ENCODE measurements around the gene THTPA.

Gene THTPA

DNA sequence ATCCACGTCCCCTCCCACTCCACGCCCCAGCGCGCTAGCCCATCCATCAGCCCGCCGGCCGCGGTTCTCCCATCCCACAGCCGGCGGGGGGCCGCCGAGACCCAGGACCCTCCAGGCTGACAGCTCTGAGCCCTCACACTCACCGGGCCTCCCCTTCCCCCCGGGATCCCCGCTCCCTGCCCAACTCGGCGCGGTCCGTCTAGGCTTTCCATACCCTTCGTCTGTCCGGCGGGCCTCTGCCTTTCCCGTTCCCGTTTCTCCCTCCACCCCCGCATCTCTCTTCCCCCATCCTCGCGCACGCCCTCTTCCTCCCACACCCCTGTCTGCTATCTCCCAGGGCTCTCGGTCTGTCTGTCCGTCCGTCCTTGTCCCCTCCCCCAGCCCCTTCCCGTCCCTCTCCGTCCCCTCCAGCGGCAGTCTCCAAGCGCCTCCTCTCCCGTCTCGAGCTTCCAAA lies 5.2 kb upstream of the THTPA start:
- DNase-seq = peak in 19 of 51 donors; percentile 36 to 66 (median 50)

DNA sequence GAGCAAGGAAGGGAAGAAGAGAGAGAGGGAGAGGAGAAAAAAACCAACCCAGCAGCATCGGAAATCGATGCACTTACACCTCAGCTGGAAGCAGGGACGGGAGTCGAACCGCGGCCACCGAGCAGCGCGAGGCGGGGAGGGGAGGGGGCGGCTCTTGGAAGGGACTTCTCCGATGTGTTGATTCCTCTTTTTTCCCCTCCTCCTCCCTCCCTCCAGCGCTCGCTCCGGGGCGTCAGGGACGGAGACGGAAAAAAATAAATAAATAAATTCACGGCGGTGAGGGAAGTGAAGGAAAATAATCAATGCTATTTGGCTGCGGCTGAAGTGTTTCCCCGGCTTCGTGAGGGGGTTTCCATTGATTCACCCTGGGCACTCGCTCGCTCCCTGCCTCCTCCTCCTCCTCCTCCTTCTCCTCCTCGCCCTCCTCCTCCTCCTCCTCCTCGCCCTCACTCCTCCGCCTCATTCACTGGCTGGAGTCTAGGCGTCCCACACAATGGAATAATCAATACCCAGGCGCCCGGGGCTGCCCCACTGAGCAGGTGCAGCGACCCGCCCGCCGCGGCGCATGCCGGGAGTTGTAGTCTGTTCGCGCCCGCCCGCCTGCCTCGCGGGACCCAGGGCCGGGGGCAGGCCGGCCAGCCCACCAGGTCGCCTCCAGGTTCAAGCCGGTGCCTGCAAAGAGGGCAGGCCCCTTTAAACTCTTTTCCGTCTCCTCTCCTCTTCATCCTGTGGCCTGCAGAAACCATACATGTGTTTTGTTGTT lies 4.6 kb upstream of the THTPA start, which contains the start of gene ZFHX2:
ZFHX2 (minus strand) TSS at position 500 of the 763 bp plus-strand sequence. CDS start 16,440 bp downstream, outside the sequence.
- DNase-seq = peak; percentile 44 to 92 (median 81)

DNA sequence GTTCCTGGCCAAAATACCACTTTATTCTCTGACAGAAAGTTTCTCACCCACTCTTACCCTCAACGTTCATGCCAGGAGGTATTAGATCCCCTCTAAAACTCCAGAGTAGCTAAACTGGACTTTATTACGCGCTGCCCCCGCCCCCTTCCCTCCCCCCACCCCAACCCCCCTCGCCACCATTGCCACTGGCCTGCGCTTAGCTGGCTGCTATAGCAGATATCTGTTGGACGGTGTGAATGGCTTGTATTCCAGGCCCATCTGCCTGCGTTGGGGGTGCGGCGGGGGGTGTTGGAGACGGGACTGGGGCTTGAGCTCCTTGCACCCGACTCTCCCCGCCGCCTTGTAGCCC lies 564 bp upstream of the THTPA start:
- DNase-seq = no peak

DNA sequence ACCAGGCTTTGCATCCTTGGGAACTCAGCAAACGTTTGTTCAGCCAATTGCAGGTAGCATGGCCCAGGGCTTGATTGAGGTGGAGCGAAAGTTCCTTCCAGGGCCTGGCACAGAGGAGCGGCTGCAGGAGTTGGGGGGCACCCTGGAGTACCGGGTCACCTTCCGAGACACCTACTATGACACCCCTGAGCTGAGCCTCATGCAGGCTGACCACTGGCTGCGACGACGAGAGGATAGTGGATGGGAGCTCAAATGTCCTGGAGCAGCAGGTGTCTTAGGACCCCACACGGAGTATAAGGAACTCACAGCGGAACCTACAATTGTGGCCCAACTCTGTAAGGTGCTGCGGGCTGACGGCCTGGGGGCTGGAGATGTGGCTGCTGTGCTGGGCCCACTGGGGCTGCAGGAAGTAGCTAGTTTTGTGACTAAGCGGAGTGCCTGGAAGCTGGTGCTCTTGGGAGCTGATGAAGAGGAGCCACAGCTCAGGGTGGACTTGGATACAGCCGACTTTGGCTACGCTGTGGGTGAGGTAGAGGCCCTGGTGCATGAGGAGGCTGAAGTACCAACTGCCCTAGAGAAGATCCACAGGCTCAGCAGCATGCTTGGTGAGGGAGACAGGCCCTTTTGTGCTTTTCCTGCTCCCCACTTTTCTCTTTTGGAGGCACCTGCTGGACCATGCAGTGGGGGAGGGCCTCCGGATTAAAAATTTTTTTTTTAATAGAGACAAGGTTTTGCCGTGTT lies 799 bp downstream of the THTPA start:
- no peak for DNase-seq

DNA sequence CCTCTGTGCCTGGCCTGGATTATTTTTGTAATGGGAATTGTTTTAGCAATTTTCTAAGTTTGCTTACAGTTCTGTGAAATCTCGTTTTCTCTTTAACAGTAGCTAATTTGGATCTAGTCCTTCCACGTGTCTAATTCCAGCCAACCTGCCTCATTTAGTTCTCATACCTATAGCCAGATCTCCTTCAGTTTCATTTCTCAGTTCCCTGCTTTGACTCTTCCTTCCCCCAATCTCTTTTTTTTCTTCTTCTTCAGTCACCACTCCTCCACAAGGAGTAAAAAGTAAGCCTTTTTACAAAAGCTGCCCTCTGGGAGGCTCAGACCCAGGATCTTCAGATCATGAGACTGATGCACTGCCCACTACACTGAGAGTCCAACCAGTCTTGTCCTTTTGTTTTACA lies 1.4 kb downstream of the THTPA start:
- DNase-seq = no peak

DNA sequence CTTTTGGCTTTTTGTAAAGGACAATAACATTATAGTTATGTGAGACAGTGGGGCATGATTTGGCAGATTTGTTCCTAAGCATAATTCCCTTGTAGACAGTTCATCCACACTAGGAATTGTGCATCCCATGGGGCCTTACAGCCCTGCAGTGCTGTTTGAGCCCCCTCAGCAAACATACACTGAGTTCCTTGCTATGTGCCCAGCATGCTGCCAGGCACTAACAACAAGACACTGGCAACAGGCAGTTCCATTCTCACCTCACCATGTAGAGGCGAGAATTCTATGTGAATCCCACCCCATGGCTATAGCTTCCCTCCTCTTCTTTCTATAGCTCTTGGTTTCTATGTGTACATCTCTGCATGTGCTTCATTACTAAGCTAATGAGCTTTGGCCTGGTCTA lies 1.9 kb downstream of the THTPA start:
- DNase-seq = no peak

DNA sequence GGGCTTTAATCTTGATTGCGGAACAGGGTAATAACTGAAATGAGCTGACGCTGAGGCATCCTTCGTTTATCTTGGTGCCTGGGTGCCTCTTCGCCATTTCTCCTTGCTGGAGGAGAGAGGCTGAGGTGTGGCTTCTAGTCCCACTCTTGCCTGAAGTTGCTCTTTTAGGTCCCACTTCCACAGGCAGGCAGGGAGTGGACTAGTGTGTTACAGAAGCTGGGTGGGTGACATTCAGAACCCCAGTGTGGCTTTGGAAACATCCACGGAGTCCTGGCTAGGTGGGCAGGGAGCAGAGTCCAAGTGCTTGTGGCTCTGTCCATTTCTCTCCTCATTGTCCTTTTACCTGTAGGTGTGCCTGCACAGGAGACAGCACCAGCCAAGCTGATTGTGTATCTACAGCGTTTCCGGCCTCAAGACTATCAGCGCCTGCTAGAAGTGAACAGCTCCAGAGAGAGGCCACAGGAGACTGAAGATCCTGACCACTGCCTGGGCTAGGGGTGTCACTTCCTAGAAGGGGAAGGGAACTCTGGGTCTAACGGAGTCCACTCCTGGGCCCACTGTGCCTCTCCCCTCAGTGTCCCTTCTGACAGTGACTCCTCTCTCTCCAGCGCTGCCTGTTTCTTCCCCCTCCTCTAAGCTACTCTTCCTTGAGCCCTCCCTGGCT lies 2.4 kb downstream of the THTPA start:
- no peak for DNase-seq

DNA sequence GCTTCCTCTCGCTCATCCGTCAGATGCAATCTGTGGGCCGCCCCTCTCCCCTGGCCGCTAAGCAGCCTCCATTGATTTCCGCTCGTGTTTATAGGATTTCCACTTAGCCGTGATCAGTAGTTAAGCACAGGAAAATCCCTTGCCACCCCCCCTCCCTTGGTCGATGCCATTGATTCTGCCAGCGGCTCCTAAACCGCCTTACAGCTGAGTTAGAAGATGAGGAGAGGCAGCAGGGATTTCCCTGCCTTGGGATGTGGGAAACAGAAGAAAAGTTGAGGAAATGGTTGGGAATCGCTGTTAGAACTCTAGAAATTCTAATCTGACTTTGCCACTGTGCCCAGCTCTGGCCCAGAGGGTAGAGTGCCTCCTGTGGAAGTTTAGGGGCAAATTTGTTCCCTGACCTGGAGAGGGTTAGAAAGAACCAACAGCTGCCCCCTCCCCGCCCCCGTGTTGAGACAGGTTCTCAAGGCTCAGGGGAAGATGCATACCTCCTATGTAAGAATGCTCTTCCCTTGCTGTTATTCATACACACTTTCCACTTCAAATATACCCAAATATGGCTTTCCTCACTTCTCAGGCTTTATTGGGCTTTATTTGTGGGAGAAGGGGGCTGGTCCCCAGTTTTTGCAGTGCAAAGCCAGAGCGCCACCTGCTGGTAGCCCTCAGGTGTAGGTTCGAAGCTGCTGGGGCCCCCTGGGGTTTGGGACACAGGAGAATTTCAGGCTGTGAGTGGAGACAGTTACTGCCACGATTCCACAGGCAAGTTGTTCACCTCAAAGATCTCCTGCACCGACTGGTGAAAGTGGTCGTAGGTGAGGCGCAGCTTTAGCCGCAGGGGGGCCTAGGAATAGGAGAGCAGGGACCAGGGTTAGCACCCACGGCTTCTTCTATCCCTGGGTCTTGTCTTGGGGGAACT lies 3.2 kb downstream of the THTPA start:
- DNase-seq = peak in 28 of 51 donors; percentile 6 to 69 (median 32)

DNA sequence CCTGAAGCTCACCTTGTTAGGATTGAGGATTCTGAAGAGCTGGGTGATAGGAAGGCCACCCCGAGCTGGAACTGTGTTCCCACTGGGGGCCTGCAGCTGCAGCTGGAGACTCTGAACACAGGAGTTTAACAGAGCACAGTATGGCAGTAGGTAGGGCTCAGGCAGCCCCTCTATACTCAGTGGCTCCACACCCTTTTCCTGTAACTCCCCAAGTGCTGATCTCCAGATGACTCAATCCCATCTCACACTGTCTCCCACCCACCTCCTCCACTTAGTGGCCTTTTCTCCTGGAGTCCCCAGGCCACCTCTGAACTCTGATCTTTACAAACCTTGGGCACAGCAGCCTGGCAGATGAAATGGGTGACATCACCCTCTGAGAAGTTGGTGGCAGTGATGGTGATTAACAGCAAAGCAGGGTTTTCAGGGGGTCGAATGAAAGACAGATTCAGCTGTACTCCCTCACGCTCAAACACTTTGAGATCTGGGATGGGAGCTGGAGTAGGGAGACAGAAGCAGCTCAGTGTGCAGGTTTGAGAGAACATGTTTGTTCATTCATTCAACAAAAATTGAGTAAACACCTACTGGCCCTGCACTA lies 4.0 kb downstream of the THTPA start:
- no peak for DNase-seq

DNA sequence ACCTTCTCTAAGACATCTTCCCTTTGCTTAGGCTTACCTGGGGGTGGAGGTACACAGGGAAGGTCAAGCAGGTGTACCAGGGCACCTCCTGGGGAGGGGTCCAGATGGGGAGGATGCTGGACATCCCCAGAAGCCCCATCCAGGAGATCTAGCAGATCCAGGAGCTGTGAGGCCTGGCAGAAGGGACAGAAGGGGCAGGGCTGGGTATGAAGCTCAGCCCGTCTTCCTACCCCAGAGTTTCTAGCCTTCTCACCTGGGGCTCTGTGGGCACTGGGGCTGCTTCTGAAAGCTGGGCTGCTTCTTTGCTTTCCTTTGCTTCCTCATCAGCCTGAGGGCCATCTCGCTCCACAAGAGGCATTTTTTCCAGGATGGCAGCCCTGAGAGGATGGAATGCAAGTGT lies 5.2 kb downstream of the THTPA start:
- DNase-seq = no peak

DNA sequence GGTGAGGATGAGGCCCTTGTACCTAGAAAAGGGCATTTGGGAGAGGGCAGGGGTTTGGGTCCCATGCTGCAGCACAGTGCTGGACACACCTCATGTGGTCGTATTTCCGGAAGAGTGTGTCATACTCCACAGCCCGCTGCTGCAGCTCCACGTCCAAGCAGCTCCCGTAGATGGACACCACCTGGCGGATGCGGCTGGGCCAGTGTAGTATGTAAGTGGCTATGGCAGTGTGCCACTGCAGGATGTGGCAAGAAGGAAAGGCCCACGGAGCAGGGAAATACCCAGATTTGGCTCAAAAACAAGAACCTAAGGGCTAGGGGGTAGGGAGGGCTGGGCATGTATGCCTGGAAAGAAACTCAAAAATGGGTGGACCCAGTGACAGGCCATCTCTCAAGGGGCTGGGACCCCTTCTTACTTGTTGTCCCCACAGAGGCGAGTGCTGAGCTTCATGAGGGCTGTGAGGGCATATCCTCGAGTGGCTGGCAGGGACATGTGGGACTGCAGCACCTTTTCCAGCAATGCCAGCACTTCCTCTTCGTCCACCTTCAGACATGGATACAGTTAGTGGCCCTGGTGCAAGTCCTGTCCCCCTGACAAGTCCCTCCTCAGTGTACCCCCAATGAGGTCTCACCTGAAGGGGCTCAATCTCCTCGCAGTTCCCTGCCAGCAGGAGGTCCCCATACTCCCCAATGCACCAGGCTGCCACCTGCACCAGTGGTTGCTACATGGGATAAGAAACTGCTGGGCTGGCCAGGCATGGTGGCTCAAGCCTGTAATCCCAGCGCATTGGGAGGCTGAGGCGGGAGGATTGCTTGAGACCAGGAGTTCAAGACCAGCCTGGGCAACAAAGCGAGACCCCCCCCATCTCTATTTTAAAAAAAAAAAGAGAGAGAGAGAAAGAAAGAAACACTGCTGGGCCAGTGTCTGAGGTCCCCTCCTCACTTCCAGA lies 6.1 kb downstream of the THTPA start:
- no peak for DNase-seq

DNA sequence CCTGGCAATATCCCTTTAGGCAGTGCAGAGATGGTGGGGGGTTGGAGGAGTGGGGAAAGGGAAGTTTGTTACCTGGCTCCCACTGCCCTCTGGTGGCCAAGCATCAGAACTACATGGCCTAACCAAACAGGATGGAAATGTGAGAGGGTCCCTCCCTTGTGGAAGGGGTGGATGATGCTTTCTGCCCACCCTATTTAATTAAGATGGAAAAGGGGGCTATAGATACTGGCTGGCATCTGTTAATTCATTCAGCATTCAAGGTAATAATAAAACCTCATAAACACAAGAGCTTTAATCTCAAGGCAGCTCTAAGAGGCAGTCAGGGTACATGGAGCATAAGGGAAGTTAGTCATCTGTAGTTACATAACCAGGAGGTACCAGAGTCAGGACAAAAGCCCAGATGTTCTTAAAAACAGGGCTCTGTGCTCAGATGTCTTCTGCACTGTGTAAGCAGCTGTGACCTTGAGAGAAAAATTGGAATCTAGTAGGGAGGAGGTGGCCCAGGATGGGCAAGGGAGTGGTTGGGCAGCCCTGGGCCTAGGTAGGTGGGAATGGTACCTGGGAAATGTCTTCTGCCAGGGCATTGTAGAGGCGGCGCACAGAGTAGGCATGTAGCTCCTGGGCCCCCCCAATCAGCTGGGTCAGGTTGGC lies 6.9 kb downstream of the THTPA start:
- DNase-seq = peak in 26 of 51 donors; percentile 12 to 74 (median 36)

DNA sequence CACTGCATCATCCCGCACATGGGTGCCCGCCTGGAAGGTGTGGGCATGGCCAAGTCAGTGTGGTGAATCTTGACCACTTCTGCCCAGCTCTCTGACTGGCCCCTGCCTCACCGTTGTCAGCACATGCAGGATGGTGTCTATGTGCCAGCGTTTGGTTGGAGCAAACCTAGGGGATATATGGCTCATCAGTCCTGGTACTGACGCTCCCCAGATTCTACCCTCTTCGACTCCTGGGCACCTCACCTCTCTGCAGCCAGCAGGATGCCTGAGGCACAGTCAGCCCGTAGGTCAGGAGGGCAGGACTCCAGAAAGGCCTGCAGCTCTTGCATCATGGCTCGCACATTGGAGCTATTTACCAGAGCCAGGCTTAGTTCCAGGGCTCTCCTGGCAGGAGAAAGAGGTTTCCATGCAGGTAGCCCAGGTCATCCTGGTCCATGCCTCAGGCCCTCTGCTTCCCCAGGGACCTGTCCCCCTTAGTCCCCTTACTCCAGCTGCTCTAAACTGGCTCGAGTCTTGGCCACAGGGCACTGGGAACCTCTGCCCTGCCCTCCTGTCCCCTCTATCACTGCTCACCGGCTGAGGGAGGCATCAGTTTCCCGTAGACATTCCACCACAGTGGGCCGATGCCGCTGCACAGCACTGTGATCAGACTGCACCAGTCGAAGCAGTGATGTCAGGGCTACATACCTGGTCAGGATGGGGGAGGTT lies 7.6 kb downstream of the THTPA start:
- DNase-seq = no peak

DNA sequence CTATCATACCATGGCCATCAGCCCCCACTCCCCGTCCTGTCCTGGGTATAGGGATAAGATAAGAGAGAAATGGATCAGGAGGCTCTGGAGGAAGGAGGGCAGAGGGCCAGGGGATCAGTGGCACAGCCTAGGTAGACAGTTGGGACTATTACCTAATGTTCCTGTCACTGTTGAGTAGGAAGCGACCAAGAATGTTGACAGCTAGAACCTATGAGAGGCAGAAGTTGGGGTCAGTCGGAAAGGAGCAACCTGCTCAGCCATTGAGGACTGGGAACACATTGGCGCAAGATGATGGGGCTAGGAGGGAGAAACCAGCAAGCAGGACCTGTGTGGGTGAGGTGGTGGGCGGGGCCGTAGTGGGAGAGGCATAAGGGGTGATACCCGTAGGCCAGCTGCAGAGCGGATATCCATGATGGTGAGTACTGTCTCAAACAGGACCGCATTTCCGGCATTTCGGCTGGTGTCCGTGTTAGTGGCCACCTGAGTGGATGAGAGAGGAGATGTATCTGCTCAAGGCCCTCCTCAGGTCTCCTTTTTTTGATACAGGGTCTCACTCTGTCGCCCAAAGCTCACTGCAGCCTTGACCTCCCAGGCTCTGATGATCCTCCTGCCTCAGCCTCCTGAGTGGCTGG lies 8.2 kb downstream of the THTPA start:
- DNase-seq = no peak

DNA sequence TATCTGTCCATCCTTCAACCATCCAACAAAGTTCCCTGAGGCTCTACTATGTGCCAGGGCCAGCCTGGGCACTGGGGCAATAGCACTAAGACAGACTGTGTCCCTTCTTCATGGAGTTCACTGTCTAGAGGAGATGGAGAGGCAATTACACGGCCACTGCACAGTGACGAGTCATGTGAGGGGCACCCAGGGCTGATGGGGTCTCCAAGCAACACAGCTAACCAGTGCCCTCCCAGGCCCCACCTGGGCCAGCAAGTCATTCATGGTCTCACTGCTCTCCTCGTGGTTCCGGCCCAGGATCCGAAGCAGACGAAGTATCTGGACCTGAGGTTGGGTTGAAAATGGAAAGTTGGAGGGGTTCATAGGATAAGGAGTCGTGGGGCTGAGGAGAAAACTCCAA lies 8.8 kb downstream of the THTPA start:
- DNase-seq = no peak

DNA sequence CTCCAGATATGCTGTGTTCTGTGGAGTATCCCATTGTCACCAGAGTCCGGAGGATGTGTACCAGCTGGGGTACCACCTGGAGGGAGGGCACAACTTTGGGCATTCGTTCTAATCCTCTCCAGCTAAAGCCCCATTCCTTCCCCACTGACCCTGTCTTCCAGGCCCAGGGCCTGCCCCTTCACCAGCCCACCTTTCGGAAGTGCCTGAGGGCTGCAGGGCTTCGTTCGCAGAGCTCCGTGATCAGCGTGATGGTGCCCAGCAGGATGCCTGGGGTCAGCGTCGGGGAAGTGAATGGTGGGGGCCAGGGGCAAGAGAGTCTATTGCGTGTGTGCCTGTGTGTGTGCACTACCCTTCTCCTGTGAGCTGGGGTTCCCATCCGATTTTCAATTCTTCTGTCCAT lies 9.6 kb downstream of the THTPA start:
- no peak for DNase-seq

DNA sequence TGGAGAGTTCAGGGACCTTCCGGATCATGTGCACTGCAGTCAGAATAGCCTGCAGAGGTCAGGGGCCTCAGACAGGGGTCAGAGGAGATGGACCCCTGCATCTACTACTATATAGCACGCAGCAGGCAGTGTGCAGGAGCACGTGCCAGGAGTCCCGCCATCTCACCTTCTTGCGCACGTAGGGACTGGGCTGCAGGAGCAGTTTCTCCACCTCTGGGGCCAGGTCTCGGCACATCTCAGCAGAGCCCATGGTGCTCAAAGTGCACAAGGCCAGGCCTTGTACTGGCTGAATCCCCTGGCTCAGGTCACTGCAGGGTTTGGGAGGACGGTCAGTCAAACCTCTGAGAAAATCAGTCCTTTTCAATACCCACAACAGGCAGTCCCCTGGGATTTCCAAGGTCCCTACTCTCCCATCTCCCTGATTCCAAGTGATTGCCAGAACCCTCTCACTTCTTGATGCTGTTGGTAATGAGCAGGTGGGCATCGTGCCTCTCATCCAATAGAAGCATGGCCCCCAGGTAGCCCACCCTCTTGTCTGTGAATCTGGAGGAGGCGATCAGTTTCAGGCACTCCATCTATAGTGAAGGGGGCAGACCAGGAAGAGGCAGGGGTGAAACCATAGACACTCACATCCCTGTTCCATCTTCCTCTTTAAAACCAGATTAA lies 10.2 kb downstream of the THTPA start:
- no peak for DNase-seq

Data from hypothalamus (tissue), 51 donors.